ENCODE results near the gene SOHLH1.

- TF ChIP-seq, protein P1, sequence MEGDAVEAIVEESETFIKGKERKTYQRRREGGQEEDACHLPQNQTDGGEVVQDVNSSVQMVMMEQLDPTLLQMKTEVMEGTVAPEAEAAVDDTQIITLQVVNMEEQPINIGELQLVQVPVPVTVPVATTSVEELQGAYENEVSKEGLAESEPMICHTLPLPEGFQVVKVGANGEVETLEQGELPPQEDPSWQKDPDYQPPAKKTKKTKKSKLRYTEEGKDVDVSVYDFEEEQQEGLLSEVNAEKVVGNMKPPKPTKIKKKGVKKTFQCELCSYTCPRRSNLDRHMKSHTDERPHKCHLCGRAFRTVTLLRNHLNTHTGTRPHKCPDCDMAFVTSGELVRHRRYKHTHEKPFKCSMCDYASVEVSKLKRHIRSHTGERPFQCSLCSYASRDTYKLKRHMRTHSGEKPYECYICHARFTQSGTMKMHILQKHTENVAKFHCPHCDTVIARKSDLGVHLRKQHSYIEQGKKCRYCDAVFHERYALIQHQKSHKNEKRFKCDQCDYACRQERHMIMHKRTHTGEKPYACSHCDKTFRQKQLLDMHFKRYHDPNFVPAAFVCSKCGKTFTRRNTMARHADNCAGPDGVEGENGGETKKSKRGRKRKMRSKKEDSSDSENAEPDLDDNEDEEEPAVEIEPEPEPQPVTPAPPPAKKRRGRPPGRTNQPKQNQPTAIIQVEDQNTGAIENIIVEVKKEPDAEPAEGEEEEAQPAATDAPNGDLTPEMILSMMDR (IDR thresholded peaks at IDR 0.05): no peak
- no peak for TF ChIP-seq ZFX (IDR thresholded peaks at IDR 0.05; ENCODE audit: borderline replicate concordance)
Measured at GRCh38 chr9:135743546-135744332, 44.5 kb upstream of the SOHLH1 start.
